Activated naive CD4-positive, alpha-beta T cell treated with anti-CD3 and anti-CD28 coated beads, Interleukin-2, amount 50 U/mL, for 72 hours (primary cell): Measurements from ENCODE around the gene SPHKAP. TPM values are rescaled to one million over a fixed set of nuclear protein-coding genes. Genes with fewer than 3 reads are reported as not detected.

Experiments used
- ATAC-seq, 2 donors: fragments of 150-1000 bp; cut with Tn5 transposase; 2 replicates each; pipeline ENCODE4 v1.10.0; 2021; ENCODE audit warnings: mild to moderate bottlenecking in 2 of 2, moderate library complexity in 2 of 2
- DNase-seq, 2 donors: peaks; one replicate each; pipeline ENCODE4 v3.0.0; 2021 to 2022; ENCODE audit warnings: low spot score in 2 of 2
- H3K27ac Mint-ChIP-seq, 2 donors: one replicate each; pipeline ENCODE4 v1.8.0; 2022; ENCODE audit warnings: mild to moderate bottlenecking in 2 of 2, mixed read lengths in 2 of 2
- H3K36me3 Mint-ChIP-seq, 2 donors: one replicate each; pipeline ENCODE4 v1.8.0; 2022; ENCODE audit warnings: mixed read lengths in 2 of 2
- H3K9me3 Mint-ChIP-seq, 2 donors: one replicate each; pipeline ENCODE4 v1.8.0; 2022; ENCODE audit warnings: mixed read lengths in 2 of 2
- total RNA-seq, 2 donors: library from RNA; stranded (reverse); gene quantifications; one replicate each; pipeline ENCODE4 v1.2.3, GENCODE V29; 2022

SPHKAP gene
- total RNA-seq, 2 donors from 2014 or later: not detected

- ATAC-seq: no peak
- no peak overlapping the region for H3K27ac Mint-ChIP-seq
- no peak for DNase-seq
- H3K36me3 Mint-ChIP-seq: no peaks in the 10 kb centered on the region
- peaks cover 3 to 4% of the 10 kb centered on the region in 2 donors for H3K9me3 Mint-ChIP-seq
Observed at GRCh38 chr2:228066126-228066798, 115.2 kb downstream of the SPHKAP start.

DNA sequence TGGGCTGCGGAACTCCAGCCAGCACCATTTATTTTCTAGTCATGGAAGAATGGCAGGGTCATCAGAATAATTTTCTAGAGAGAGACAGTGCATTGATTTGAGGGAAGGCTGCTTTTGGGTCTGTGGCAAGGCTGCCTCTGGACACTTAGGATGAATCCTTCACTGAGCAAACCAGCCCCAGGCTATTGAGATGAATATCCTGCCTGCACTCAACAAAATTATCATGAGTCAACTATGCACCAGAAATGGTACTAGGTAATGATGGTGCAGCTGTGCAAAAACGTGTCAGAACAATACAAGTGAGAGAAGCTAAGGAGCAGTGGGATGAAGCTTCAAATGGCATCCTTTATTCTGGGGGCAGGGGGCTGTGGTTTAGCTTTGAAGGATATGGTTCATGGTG lies 115.8 kb downstream of the SPHKAP start:
- DNase-seq (no peak), ATAC-seq (no peak)
- Mint-ChIP-seq H3K36me3 (peaks cover 0 to 3% of the 10 kb centered on the region in 2 donors), H3K27ac (no peak overlapping the region), H3K9me3 (peaks cover 4 to 6% of the 10 kb centered on the region in 2 donors)

DNA sequence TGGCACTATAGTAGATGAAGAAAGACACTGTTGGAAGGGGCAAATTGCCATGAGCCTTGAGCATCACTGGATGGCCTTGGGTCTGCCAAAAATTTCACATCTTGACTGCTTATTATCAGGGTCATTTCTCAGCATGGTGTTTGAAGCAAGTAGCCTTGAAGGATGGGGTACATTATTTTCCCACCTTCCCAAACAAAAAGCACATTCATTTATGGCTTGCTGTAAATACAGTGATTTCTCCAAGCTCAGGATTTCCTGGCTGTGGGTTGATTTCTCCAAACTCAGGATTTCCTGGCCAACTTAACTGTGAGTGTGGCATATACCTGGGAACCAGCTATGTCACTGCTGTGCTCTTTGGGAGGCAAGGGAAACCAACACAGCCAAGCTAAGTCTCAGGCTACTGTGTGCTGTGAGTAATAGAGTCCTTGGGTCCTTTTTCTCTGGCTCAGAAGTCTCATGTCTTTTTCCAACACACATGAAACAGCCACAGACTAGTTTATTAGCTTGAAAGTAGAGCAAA lies 116.6 kb downstream of the SPHKAP start:
- H3K36me3 Mint-ChIP-seq: peaks cover 0 to 4% of the 10 kb centered on the region in 2 donors
- no peak for DNase-seq
- ATAC-seq: no peak
- H3K27ac Mint-ChIP-seq: no peak overlapping the region
- peaks cover 4 to 6% of the 10 kb centered on the region in 2 donors for H3K9me3 Mint-ChIP-seq

DNA sequence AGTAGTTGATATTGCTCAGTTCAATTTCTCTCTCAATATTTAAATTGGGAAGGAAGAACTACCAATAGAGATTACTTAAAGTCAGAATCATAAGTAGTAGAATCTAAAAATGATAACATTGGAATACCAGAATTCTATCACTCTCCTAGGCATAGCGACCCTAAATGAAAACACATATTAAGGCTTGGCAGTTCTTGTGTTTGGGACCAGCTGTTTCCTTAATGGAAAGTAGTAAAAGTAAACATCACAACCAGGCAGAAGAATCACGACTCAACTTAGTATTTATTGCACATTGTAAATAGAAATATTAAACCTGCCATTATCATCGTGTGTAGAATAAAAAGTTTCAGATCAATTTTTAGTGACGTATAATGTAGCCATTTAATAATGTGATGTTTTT lies 117.5 kb downstream of the SPHKAP start:
- peaks cover 4 to 7% of the 10 kb centered on the region in 2 donors for H3K9me3 Mint-ChIP-seq
- peaks cover 0 to 4% of the 10 kb centered on the region in 2 donors for H3K36me3 Mint-ChIP-seq
- no peak overlapping the region for H3K27ac Mint-ChIP-seq
- DNase-seq: no peak
- no peak for ATAC-seq

DNA sequence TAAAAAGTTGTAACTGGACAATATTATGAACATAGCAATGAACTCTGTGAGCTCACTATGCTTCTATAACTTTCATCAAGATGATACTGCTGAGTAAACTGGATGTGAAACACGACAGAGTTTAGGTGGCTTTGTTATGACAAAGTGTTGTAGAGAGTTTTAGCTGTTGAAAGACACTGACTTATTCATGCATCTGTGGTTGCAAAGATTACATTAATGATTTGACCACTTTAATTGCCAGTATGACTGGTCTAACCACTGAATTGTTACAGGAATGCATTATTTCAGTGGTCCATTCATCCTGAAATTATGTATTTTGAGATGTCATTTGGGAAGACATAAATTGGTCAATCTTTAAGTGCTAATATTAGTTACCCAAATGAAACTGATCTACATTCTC lies 117.9 kb downstream of the SPHKAP start:
- H3K27ac Mint-ChIP-seq: no peak overlapping the region
- peaks cover 0 to 4% of the 10 kb centered on the region in 2 donors for H3K36me3 Mint-ChIP-seq
- DNase-seq: no peak
- peaks cover 4 to 9% of the 10 kb centered on the region in 2 donors for H3K9me3 Mint-ChIP-seq
- ATAC-seq: no peak

DNA sequence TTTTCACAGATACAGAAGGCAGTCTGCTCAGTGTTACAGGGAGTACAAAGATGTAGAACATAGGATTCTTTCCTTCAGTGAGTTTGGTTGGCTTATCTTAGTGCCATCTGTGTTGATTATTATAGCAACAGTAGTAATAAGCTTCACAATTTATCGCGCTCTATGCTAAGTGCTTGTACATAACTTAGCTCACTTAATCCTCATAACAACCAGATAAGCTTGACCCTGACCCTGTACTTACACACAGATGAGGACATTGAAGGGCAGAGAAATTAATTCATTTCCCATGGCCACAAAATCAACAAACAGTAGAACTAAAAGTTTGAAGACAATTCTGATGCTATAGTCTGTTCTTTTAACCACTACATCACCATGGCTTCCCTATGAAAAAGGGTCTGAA lies 121.8 kb downstream of the SPHKAP start:
- ATAC-seq (no peak), DNase-seq (no peak)
- Mint-ChIP-seq H3K36me3 (peaks cover 0 to 4% of the 10 kb centered on the region in 2 donors), H3K9me3 (peaks cover 9 to 12% of the 10 kb centered on the region in 2 donors), H3K27ac (no peak overlapping the region)

DNA sequence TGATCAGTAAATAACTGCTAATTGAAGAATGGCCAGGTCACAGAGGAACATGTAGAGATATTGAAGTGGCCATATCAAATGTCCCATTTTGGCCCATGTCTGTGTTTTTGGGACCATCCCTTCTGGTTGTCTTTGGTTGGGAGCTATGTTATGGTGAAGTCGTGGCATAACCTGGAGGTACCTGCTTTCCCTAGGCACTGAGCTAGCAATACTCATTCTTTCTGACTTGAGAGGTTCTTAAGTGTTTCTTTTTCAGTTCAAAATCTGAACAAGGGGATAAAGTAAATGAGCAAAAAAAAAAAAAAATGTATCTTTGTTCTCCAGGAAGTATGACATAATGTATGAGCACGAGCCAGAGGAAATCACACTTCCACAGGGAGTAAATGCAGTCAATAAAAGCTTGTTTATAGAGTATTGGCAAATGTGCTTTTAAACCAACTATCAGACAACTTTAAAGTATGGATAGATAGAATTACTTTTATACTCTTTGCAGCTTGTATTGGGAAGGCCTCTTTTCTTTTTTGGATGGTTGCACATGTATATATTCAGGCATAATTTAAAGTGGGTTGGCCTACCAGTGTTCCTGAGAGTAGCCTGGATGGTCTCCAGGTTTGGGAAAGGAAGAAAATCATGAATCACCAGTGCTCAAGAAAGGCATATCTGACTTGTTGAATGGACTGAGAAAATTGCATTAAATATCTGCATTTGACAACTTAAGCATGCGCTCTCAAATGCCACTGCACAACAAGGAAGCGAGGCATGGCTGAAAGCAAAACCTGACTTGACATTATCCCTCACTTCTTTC lies 125.0 kb downstream of the SPHKAP start:
- H3K27ac Mint-ChIP-seq: no peak overlapping the region
- ATAC-seq (no peak), DNase-seq (no peak)
- H3K36me3 Mint-ChIP-seq: peaks cover 0 to 4% of the 10 kb centered on the region in 2 donors
- peaks cover 10 to 12% of the 10 kb centered on the region in 2 donors for H3K9me3 Mint-ChIP-seq

- DNase-seq (peak in 1 of 2 donors; percentile 3), ATAC-seq (peak in 1 of 2 donors; percentile 49)
- H3K9me3 Mint-ChIP-seq: peaks cover 0 to 3% of the 10 kb centered on the region in 2 donors
Observed at GRCh38 chr2:228048838-228049490, 132.5 kb downstream of the SPHKAP start.

GRCh38 chr2:228040995-228041394 lies 140.5 kb downstream of the SPHKAP start:
- no peaks in the 10 kb centered on the region for H3K36me3 Mint-ChIP-seq
- ATAC-seq (no peak), DNase-seq (no peak)
- H3K27ac Mint-ChIP-seq: no peak overlapping the region
- H3K9me3 Mint-ChIP-seq: peaks cover 0 to 4% of the 10 kb centered on the region in 2 donors

More at GRCh38 chr2:228048838-228049490, 132.5 kb downstream of the SPHKAP start:
- Mint-ChIP-seq H3K36me3 (no peaks in the 10 kb centered on the region), H3K27ac (no peak overlapping the region)

DNA sequence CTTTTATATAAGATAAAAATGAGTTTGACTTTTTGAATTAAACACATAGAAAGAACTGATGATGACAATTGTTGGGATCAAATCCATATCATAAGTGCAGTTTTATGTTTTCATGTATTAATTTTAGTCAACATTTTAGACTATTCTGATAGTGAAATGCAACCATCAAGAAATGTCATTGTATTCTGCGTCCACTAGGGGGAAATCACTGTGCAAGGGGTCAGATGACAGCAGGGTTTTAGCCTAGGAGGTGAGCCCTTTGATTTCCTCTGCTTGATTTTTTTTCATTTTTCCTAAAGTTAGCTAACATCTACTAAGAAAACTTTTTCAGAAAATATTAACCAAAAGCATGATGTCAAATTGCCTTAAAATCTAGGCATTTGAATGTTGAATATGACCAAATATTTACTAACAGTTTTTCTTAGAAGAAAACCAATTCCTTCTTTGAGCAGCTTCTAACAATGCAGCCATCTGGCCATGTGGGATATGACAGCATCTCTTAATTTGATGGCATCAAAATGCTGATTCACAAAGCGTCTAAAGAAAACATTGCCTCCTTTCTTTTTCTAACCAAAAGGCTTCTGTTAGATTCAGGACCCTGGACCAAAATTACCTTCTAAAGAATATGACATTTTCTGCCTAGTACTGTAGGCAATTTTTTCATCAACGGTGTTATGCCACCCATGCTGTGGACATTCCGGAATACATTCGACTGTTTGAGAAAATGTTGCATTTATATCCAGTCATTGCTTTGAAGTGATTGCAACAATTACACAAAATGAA lies 141.5 kb downstream of the SPHKAP start:
- H3K9me3 Mint-ChIP-seq: peaks cover 0 to 4% of the 10 kb centered on the region in 2 donors
- ATAC-seq: no peak
- DNase-seq: no peak
- H3K27ac Mint-ChIP-seq: no peak overlapping the region
- no peaks in the 10 kb centered on the region for H3K36me3 Mint-ChIP-seq

- H3K9me3 Mint-ChIP-seq: peaks cover 0 to 4% of the 10 kb centered on the region in 2 donors
- DNase-seq (no peak), ATAC-seq (no peak)
- no peak overlapping the region for H3K27ac Mint-ChIP-seq
- H3K36me3 Mint-ChIP-seq: no peaks in the 10 kb centered on the region
Observed at GRCh38 chr2:228038967-228039366, 142.5 kb downstream of the SPHKAP start.

DNA sequence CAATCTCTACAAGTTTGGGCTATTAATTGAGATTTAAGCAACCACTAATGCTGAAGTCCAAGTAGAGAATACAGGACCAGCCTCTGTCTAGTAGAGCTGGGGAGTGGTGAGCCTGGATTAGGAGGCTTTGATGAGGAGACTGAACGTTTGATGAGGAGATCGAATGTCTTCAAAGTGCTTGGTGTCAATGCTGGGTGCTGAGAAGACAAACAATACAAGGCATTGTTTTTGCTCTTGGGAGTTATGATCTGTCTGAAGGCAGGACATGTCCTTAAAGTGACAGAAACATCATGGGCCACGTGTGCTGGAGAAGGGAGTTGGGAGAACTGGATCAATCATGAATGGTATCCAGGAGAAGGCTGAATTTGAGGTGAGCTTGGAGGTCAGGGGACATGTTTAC lies 143.6 kb downstream of the SPHKAP start:
- H3K27ac Mint-ChIP-seq: peak overlapping the region in 1 of 2 donors; percentile 6
- ATAC-seq (no peak), DNase-seq (no peak)
- peaks cover 4% of the 10 kb centered on the region in 2 donors for H3K9me3 Mint-ChIP-seq
- H3K36me3 Mint-ChIP-seq: no peaks in the 10 kb centered on the region

DNA sequence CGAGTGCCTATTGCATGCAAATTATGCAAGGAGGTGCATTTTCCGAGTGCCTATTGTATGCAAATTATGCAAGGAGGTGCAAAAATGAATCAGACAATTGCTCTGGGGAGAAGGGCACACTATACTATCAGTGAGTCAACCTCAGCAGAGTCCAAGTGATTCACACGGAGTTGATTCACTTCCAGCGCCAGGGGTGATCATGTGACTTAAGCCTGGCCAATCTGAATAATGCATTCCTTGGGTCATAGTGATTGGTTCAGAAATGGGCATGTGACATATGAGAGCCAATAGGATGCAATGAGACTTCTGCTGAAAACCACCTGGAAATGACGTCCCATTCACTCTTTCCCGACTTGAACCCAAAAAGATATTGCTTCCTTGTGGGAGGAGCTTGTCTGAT lies 157.9 kb downstream of the SPHKAP start:
- Mint-ChIP-seq H3K36me3 (no peaks in the 10 kb centered on the region), H3K9me3 (peaks cover 3 to 6% of the 10 kb centered on the region in 2 donors), H3K27ac (no peak overlapping the region)
- no peak for ATAC-seq
- no peak for DNase-seq

DNA sequence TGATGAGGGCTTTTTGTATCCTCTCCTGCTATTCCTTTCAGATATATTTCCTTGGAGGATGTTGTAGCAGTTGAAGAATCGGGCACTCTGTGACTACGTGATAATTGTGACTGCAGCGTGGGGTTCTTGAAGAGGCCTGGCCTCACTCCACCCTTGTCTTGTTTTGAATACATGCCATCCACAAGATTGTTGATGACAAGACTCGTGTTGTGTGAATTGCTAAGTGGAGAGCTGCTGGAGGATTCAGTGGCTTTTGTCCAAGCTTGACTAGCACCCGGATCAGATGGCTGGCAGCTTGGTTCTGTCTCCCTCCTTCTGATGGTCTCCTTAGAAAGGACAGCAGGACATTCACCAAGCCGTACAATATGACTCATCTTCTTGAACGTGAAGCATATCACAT lies 163.2 kb downstream of the SPHKAP start:
- H3K36me3 Mint-ChIP-seq: no peaks in the 10 kb centered on the region
- DNase-seq (no peak), ATAC-seq (no peak)
- no peak overlapping the region for H3K27ac Mint-ChIP-seq
- H3K9me3 Mint-ChIP-seq: peaks cover 4 to 9% of the 10 kb centered on the region in 2 donors

DNA sequence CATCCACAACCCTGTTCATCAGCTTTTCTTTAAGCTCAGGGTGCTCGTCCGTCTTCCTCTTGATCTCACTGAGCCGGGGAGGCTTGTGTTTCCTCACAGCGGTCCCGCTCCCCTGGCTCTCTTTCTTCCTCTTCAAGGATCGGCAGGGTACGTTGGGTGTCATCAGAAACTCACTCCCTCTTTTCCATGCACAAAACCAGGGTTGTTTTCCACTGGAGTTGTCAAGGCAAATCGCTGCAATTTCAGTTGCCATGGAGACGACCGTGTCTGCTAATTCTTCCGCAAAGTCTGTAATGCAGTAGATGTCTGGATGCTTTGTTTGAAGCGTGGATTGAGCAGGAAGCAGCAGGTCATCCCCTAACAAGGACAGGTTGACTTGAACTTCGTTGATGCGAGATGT lies 163.7 kb downstream of the SPHKAP start:
- ATAC-seq (no peak), DNase-seq (no peak)
- Mint-ChIP-seq H3K36me3 (no peaks in the 10 kb centered on the region), H3K9me3 (peaks cover 4 to 9% of the 10 kb centered on the region in 2 donors), H3K27ac (no peak overlapping the region)

GRCh38 chr2:228016402-228016801 lies 165.1 kb downstream of the SPHKAP start:
- H3K27ac Mint-ChIP-seq: no peak overlapping the region
- ATAC-seq (no peak), DNase-seq (no peak)
- H3K36me3 Mint-ChIP-seq: no peaks in the 10 kb centered on the region
- H3K9me3 Mint-ChIP-seq: peaks cover 4 to 9% of the 10 kb centered on the region in 2 donors
